HepG2 (cell line): ENCODE measurements around the gene VWA3B. TPM values are rescaled to one million over a fixed set of nuclear protein-coding genes. Genes with fewer than 3 reads are reported as not detected.
A peak's percentile ranks its signal among the peaks of the same experiment; 100 is the strongest.

Experiments used
- ATAC-seq: fragments of 200-7000 bp; cut with Tn5 transposase; 3 replicates; pipeline ENCODE4 v1.9.1; 2020; ENCODE audit warnings: mild to moderate bottlenecking, moderate library complexity
- BruUV-seq: library from RNA; stranded (reverse); fragments of 400-500 nt; replicated peaks from 2 replicates; lab custom pipeline; 2021; lab: Mats Ljungman, UMichigan
- CTCF ChIA-PET: fragments of 300-600 bp; formaldehyde crosslinking; extraction: SDS; loops from one replicate; lab custom pipeline; 2021; ENCODE audit warnings: low total read pairs, inconsistent platforms, low intra/inter-chr PET ratio; lab: Yijun Ruan, JAX
- POLR2A ChIA-PET: fragments of 350-600 bp; sonication (Branson Sonifier 250); formaldehyde crosslinking; loops from one replicate; lab custom pipeline; 2020; ENCODE audit warnings: antibody characterized with exemption, inconsistent platforms; lab: Yijun Ruan, JAX
- DNase-seq: peaks from one replicate; pipeline ENCODE4 v3.0.0-alpha.2; 2015; ENCODE audit warnings: low spot score
- FAIRE-seq: peaks from 3 replicates; lab custom pipeline; 2011; peaks lifted over from hg19 to GRCh38; lab: Jason Lieb, UNC
- H2AFZ ChIP-seq: one replicate; pipeline ENCODE4 v1.6.1; 2011; ENCODE audit warnings: low read length, inconsistent platforms
- H3K27ac ChIP-seq: fragments of 300-600 bp; 3 replicates; pipeline ENCODE4 v1.8.0; 2011; ENCODE audit warnings: mixed run types, mild to moderate bottlenecking, mixed read lengths, low read length, inconsistent platforms; ENCODE audit not compliant: insufficient read depth; ENCODE audit errors: extremely low read length
- H3K27me3 ChIP-seq, 2 experiments: fragments of 200-600 bp in 1 of 2; 2 replicates in 1 of 2; 3 replicates in 1 of 2; pipeline versions ENCODE4 v1.6.0 to v1.8.0; 2011; ENCODE audit warnings: low read length in 2 of 2, mild to moderate bottlenecking in 2 of 2, moderate library complexity in 2 of 2, inconsistent platforms in 1 of 2; ENCODE audit not compliant: insufficient read depth in 2 of 2, control insufficient read depth in 1 of 2
- H3K36me3 ChIP-seq, 2 experiments: fragments of 200-600 bp in 1 of 2; replicated peaks in 1 of 2; 2 replicates in 1 of 2; 3 replicates in 1 of 2; pipeline versions ENCODE4 v1.5.1 to v1.8.0; 2011; ENCODE audit warnings: low read length in 2 of 2, inconsistent platforms in 1 of 2; ENCODE audit not compliant: insufficient read depth in 2 of 2, control insufficient read depth in 1 of 2
- H3K4me1 ChIP-seq: 2 replicates; pipeline ENCODE4 v1.5.1; 2012; ENCODE audit warnings: low read length, inconsistent platforms; ENCODE audit not compliant: insufficient read depth
- H3K4me2 ChIP-seq: 2 replicates; pipeline ENCODE4 v1.6.0; 2011; ENCODE audit warnings: low read depth, low read length, inconsistent platforms
- H3K4me3 ChIP-seq, 3 experiments: fragments of 200-600 bp in 1 of 3; sonication (generic), shearing (Covaris generic) in 1 of 3; replicated peaks in 1 of 3; 2 replicates each; pipeline ENCODE4 v1.5.1; 2011 to 2016; ENCODE audit warnings: low read length in 3 of 3, inconsistent platforms in 2 of 3, low read depth in 2 of 3, mild to moderate bottlenecking in 2 of 3, control low read depth in 1 of 3, mixed read lengths in 1 of 3; ENCODE audit not compliant: insufficient read depth in 1 of 3
- H3K79me2 ChIP-seq: one replicate; pipeline ENCODE4 v1.6.1; 2011; ENCODE audit warnings: low read length, inconsistent platforms; ENCODE audit not compliant: insufficient read depth
- H3K9ac ChIP-seq: 2 replicates; pipeline ENCODE4 v1.6.0; 2011; ENCODE audit warnings: mild to moderate bottlenecking, low read depth, low read length, inconsistent platforms; ENCODE audit not compliant: insufficient read depth
- H3K9me3 ChIP-seq: 2 replicates; pipeline ENCODE4 v1.5.1; 2012; ENCODE audit warnings: mild to moderate bottlenecking, low read length
- H4K20me1 ChIP-seq: 2 replicates; pipeline ENCODE4 v1.6.0; 2011; ENCODE audit warnings: inconsistent platforms, mild to moderate bottlenecking, low read length, moderate library complexity; ENCODE audit not compliant: insufficient read depth
- ARNT ChIP-seq: fragments of 450-650 bp; IDR thresholded peaks from 2 replicates; pipeline ENCODE4 v1.6.1; 2017
- ATRX ChIP-seq: sonication (generic); formaldehyde crosslinking; IDR thresholded peaks from 2 replicates; pipeline ENCODE4 v1.4.0; 2020; ENCODE audit warnings: missing genetic modification reagents, borderline replicate concordance
- EED ChIP-seq: sonication (generic); formaldehyde crosslinking; IDR thresholded peaks from 2 replicates; pipeline ENCODE4 v1.5.0; 2020; ENCODE audit warnings: mild to moderate bottlenecking, missing genetic modification reagents
- HNRNPUL1 ChIP-seq: fragments of 200-400 bp; formaldehyde crosslinking; IDR thresholded peaks from 2 replicates; pipeline ENCODE4 v1.6.1; 2017; ENCODE audit warnings: low read depth, mild to moderate bottlenecking, low read length, moderate library complexity
- MXD1 ChIP-seq: sonication (generic); formaldehyde crosslinking; IDR thresholded peaks from 2 replicates; pipeline ENCODE4 v1.4.0; 2020; ENCODE audit warnings: mild to moderate bottlenecking, missing genetic modification reagents
- MYPOP ChIP-seq: sonication (generic); formaldehyde crosslinking; IDR thresholded peaks from 2 replicates; pipeline ENCODE4 v1.8.1; 2023; ENCODE audit warnings: mild to moderate bottlenecking, moderate library complexity, missing genetic modification reagents
- REL ChIP-seq: sonication (generic); formaldehyde crosslinking; conservative IDR thresholded peaks from 2 replicates; pipeline ENCODE4 v1.8.0; 2022; ENCODE audit warnings: mild to moderate bottlenecking, missing genetic modification reagents, moderate library complexity
- RELA ChIP-seq: sonication (generic); formaldehyde crosslinking; IDR thresholded peaks from 2 replicates; pipeline ENCODE4 v1.4.0; 2020; ENCODE audit warnings: missing genetic modification reagents
- SMYD3 ChIP-seq: sonication (generic); formaldehyde crosslinking; IDR thresholded peaks from 2 replicates; pipeline ENCODE4 v1.8.1; 2023; ENCODE audit warnings: mild to moderate bottlenecking, missing genetic modification reagents
- SNRNP70 ChIP-seq: fragments of 200-400 bp; formaldehyde crosslinking; IDR thresholded peaks from 2 replicates; pipeline ENCODE4 v1.6.1; 2017; ENCODE audit warnings: mild to moderate bottlenecking, low read depth, low read length, moderate library complexity
- YY1 ChIP-seq: IDR thresholded peaks from 2 replicates; pipeline ENCODE4 v1.6.1; 2011; ENCODE audit warnings: low read length, low read depth, moderate library complexity, mild to moderate bottlenecking; ENCODE audit not compliant: insufficient read depth, insufficient replicate concordance
- ZBTB46 ChIP-seq: sonication (generic); formaldehyde crosslinking; IDR thresholded peaks from 2 replicates; pipeline ENCODE4 v1.4.0; 2020; ENCODE audit warnings: mild to moderate bottlenecking, missing genetic modification reagents, borderline replicate concordance
- ZNF160 ChIP-seq: sonication (generic); formaldehyde crosslinking; IDR thresholded peaks from 2 replicates; pipeline ENCODE4 v1.8.0; 2022; ENCODE audit warnings: mild to moderate bottlenecking, inconsistent platforms, missing genetic modification reagents
- ZNF232 ChIP-seq: sonication (generic); formaldehyde crosslinking; IDR thresholded peaks from 2 replicates; pipeline ENCODE4 v1.4.0; 2020; ENCODE audit warnings: missing genetic modification reagents, borderline replicate concordance
- ZNF382 ChIP-seq: sonication (generic); formaldehyde crosslinking; IDR thresholded peaks from 2 replicates; pipeline ENCODE4 v1.5.0; 2020; ENCODE audit warnings: missing genetic modification reagents, mild to moderate bottlenecking, borderline replicate concordance
- ZNF563 ChIP-seq: sonication (generic); formaldehyde crosslinking; IDR thresholded peaks from 2 replicates; pipeline ENCODE4 v1.8.0; 2022; ENCODE audit warnings: mild to moderate bottlenecking, moderate library complexity, missing genetic modification reagents
- ZNF660 ChIP-seq: sonication (generic); formaldehyde crosslinking; IDR thresholded peaks from 2 replicates; pipeline ENCODE4 v1.5.1; 2020; ENCODE audit warnings: mild to moderate bottlenecking, low read depth, missing genetic modification reagents, borderline replicate concordance
- WGBS: methylation state at CpG from one replicate; pipeline ENCODE4 v1.1.6; 2017; ENCODE audit warnings: low lambda C conversion rate; 5-methylcytosine and 5-hydroxymethylcytosine counted together
- in situ Hi-C: cut with HindIII; loops from 2 replicates; pipeline ENCODE4 v1.10.0; 2017; ENCODE audit warnings: low pct_unique_long_range_greater_than_20kb; ENCODE audit not compliant: extremely low pct_ligation_motif_present
- intact Hi-C: fragments of 100-400 bp; cut with micrococcal nuclease; formaldehyde crosslinking; loops from one replicate; pipeline ENCODE4 v1.10.0; 2022; ENCODE audit not compliant: unreplicated experiment
- polyA plus RNA-seq, 8 experiments: library from polyadenylated mRNA; depleted of rRNA in 3 of 8; stranded (reverse) in 7 of 8; unstranded in 1 of 8; fragments of >200 nt; fragmentation: Illumina TruSeq in 4 of 8; extraction: Trizol in 4 of 8; gene quantifications; 2 replicates each; pipeline versions ENCODE4 v1.2.1 to v1.2.3, GENCODE V29; 2011 to 2016; ENCODE audit warnings: low read depth in 4 of 8, missing spikeins in 1 of 8, mixed read lengths in 1 of 8; ENCODE audit not compliant: insufficient read depth in 1 of 8
- total RNA-seq, 5 experiments: library from RNA; depleted of rRNA; stranded (reverse); fragments of >200 nt; fragmentation: Illumina TruSeq; extraction: Trizol; gene quantifications; 2 replicates each; pipeline ENCODE4 v1.2.3, GENCODE V29; 2016; ENCODE audit warnings: low read depth in 1 of 5

Gene VWA3B
- total and polyA plus RNA-seq, 2 of the 13 experiments (the other 11 are each of a cell fraction or from before 2014, with no cell fraction given), result not detected

GRCh38 chr2:98102878-98103277 is 15.9 kb downstream of the VWA3B start:
- in situ Hi-C loops, result no loop called here
- Histone ChIP-seq H3K9ac (no peak overlapping the region), H4K20me1 (no peaks in the 10 kb centered on the region), H3K4me1 (no peaks in the 10 kb centered on the region), H3K4me3 (no peak overlapping the region), H3K9me3 (peaks cover 18% of the 10 kb centered on the region), H2AFZ (no peak overlapping the region)
- CTCF ChIA-PET, result no interaction called here
- no peak for TF ChIP-seq HNRNPUL1
- TF ChIP-seq ZNF382 (CRISPR knock-in tag), result peak; percentile 97; the same call in 1 of the 2 replicates
- TF ChIP-seq, all 625 proteins: peak for 1
- Histone ChIP-seq H3K36me3 (no peaks in the 10 kb centered on the region), H3K27me3 (no peaks in the 10 kb centered on the region), H3K79me2 (no peaks in the 10 kb centered on the region), H3K4me2 (no peak overlapping the region), H3K27ac (no peak overlapping the region)
- DNase-seq, result no peak
- no peak for FAIRE-seq
- intact Hi-C loops, result no loop called here
- POLR2A ChIA-PET, result no interaction called here
- no TSS peak for BruUV-seq
- no peak for ATAC-seq

- FAIRE-seq, result no peak
- Histone ChIP-seq H3K9me3 (peaks cover 16% of the 10 kb centered on the region), H3K36me3 (no peaks in the 10 kb centered on the region), H4K20me1 (no peaks in the 10 kb centered on the region), H3K27ac (no peak overlapping the region), H3K4me2 (no peak overlapping the region), H3K4me1 (no peaks in the 10 kb centered on the region), H3K4me3 (no peak overlapping the region), H3K9ac (no peak overlapping the region), H3K79me2 (no peaks in the 10 kb centered on the region), H2AFZ (no peak overlapping the region), H3K27me3 (no peaks in the 10 kb centered on the region)
- no TSS peak for BruUV-seq
- no peak for TF ChIP-seq ATRX (CRISPR knock-in tag)
- TF ChIP-seq ZNF232 (CRISPR knock-in tag), result no peak
- no peak for TF ChIP-seq YY1
- TF ChIP-seq ZNF660 (CRISPR knock-in tag), result no peak
- no peak for TF ChIP-seq ZNF563 (CRISPR knock-in tag)
- TF ChIP-seq MXD1 (CRISPR knock-in tag), result no peak
- no peak for TF ChIP-seq RELA (CRISPR knock-in tag)
- TF ChIP-seq SNRNP70, result no peak
- no peak for TF ChIP-seq EED (CRISPR knock-in tag)
- no peak for TF ChIP-seq ZNF160
- TF ChIP-seq REL, result no peak
- TF ChIP-seq MYPOP (CRISPR knock-in tag), result no peak
- no peak for TF ChIP-seq ARNT
- no peak for TF ChIP-seq SMYD3 (CRISPR knock-in tag)
- TF ChIP-seq ZBTB46 (CRISPR knock-in tag), result no peak
- CTCF ChIA-PET, result no interaction called here
- POLR2A ChIA-PET, result no interaction called here
- WGBS, result 7% methylated on average over 2 of the region's 2 CpGs
- no peak for ATAC-seq
- DNase-seq, result no peak
- in situ Hi-C loops, result no loop called here
- intact Hi-C loops, result no loop called here
Observed at GRCh38 chr2:98108110-98108509, 21.1 kb downstream of the VWA3B start.
